Breast epithelium (tissue), 4 donors: ENCODE data around the gene HMGCS1. TPM values are rescaled to one million over a fixed set of nuclear protein-coding genes. Genes with fewer than 3 reads are reported as not detected.

Source experiments
- DNase-seq, 2 donors: peaks; one replicate each; pipeline ENCODE4 v3.0.0-alpha.2; 2019; ENCODE audit warnings: low spot score in 2 of 2
- H3K27ac ChIP-seq, 2 donors: fragments of 200-600 bp; sonication (generic) in 1 of 2; one replicate each; pipeline ENCODE4 v1.5.1; 2016 to 2019; ENCODE audit warnings: mild to moderate bottlenecking in 1 of 2
- H3K27me3 ChIP-seq, 2 donors: fragments of 200-600 bp; sonication (generic) in 1 of 2; one replicate each; pipeline versions ENCODE4 v1.5.1 to v1.6.0; 2017 to 2019; ENCODE audit warnings: control low read depth in 1 of 2, mild to moderate bottlenecking in 1 of 2
- H3K36me3 ChIP-seq: fragments of 200-600 bp; one replicate; pipeline ENCODE4 v1.5.1; 2019
- H3K4me1 ChIP-seq, 2 donors: fragments of 200-600 bp; sonication (generic); one replicate each; pipeline ENCODE4 v1.5.1; 2016 to 2019; ENCODE audit warnings: control low read depth in 1 of 2
- H3K4me3 ChIP-seq, 3 donors: fragments of 200-600 bp; sonication (generic); 1 replicate in 2 of 3; 2 replicates in 1 of 3; pipeline ENCODE4 v1.5.1; 2016 to 2019; ENCODE audit warnings: mild to moderate bottlenecking in 3 of 3, moderate library complexity in 2 of 3
- H3K9me3 ChIP-seq, 2 donors: fragments of 200-600 bp; sonication (generic) in 1 of 2; one replicate each; pipeline ENCODE4 v1.5.1; 2016 to 2019; ENCODE audit warnings: control low read depth in 1 of 2
- POLR2A ChIP-seq: fragments of 450-650 bp; IDR thresholded peaks from one replicate; pipeline ENCODE4 v1.6.1; 2016; ENCODE audit warnings: antibody characterized with exemption, mild to moderate bottlenecking, moderate library complexity
- POLR2AphosphoS5 ChIP-seq, 3 donors: sonication (generic); formaldehyde crosslinking; IDR thresholded peaks; one replicate each; pipeline ENCODE4 v1.6.1; 2017; ENCODE audit warnings: antibody characterized with exemption in 3 of 3
- intact Hi-C: fragments of 100-400 bp; cut with DNase I; formaldehyde crosslinking; loops from one replicate; pipeline ENCODE4 v1.15.1; 2023; ENCODE audit warnings: low total_unique reads
- total RNA-seq, 3 donors: library from RNA; depleted of rRNA; stranded (reverse); fragments of >200 nt; gene quantifications; one replicate each; pipeline ENCODE4 v1.1.0, GENCODE V29; 2016
- TF ChIP-seq, protein P1 (sequence below), 3 donors: fragments of 450-650 bp; IDR thresholded peaks; one replicate each; pipeline ENCODE4 v1.5.1; 2016 to 2017; ENCODE audit warnings: antibody characterized with exemption in 3 of 3, mild to moderate bottlenecking in 3 of 3, moderate library complexity in 3 of 3

Gene HMGCS1
- total RNA-seq, 3 donors from 2014 or later = 13.9 to 36.6 (median 26.5) TPM

DNA sequence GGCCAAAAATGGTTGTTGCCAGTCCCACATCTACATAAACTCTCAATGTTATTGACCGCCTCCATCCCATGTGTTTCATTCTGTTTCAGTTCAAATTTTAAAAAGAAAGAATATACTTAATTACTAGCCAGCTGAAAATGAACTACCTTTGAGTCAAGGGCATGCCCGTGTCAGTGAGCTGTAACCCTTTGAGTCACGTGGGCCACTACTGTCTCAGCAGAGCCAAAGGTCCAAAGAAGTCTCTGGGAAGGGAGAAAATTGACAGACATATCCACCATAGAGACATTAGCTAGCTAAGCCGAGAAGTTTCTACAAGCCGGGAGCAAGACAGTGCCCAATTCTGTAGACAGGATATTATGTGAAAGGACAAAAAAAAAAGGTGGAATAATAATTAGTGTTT lies 61.5 kb downstream of the HMGCS1 start:
- intact Hi-C loops = no loop called here
- TF ChIP-seq, protein P1, sequence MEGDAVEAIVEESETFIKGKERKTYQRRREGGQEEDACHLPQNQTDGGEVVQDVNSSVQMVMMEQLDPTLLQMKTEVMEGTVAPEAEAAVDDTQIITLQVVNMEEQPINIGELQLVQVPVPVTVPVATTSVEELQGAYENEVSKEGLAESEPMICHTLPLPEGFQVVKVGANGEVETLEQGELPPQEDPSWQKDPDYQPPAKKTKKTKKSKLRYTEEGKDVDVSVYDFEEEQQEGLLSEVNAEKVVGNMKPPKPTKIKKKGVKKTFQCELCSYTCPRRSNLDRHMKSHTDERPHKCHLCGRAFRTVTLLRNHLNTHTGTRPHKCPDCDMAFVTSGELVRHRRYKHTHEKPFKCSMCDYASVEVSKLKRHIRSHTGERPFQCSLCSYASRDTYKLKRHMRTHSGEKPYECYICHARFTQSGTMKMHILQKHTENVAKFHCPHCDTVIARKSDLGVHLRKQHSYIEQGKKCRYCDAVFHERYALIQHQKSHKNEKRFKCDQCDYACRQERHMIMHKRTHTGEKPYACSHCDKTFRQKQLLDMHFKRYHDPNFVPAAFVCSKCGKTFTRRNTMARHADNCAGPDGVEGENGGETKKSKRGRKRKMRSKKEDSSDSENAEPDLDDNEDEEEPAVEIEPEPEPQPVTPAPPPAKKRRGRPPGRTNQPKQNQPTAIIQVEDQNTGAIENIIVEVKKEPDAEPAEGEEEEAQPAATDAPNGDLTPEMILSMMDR (IDR thresholded peaks at IDR 0.05) = no peak
- TF ChIP-seq POLR2AphosphoS5 (IDR thresholded peaks at IDR 0.05) = no peak
- TF ChIP-seq POLR2A = no peak
- H3K4me3 ChIP-seq = no peak overlapping the region
- H3K4me1 ChIP-seq = no peaks in the 10 kb centered on the region
- H3K27me3 ChIP-seq = no peaks in the 10 kb centered on the region
- no peaks in the 10 kb centered on the region for H3K36me3 ChIP-seq
- H3K9me3 ChIP-seq = no peaks in the 10 kb centered on the region
- no peak for DNase-seq
- H3K27ac ChIP-seq = no peak overlapping the region

- intact Hi-C loops = no loop called here
- Histone ChIP-seq H3K27ac (no peak overlapping the region), H3K9me3 (no peaks in the 10 kb centered on the region), H3K27me3 (no peaks in the 10 kb centered on the region), H3K36me3 (no peaks in the 10 kb centered on the region), H3K4me3 (no peak overlapping the region), H3K4me1 (no peaks in the 10 kb centered on the region)
- no peak for DNase-seq
- no peak for TF ChIP-seq POLR2A
- TF ChIP-seq, protein P1 (IDR thresholded peaks at IDR 0.05) = no peak
- no peak for TF ChIP-seq POLR2AphosphoS5 (IDR thresholded peaks at IDR 0.05)
Measured at GRCh38 chr5:43245724-43246385, 67.4 kb downstream of the HMGCS1 start.

DNA sequence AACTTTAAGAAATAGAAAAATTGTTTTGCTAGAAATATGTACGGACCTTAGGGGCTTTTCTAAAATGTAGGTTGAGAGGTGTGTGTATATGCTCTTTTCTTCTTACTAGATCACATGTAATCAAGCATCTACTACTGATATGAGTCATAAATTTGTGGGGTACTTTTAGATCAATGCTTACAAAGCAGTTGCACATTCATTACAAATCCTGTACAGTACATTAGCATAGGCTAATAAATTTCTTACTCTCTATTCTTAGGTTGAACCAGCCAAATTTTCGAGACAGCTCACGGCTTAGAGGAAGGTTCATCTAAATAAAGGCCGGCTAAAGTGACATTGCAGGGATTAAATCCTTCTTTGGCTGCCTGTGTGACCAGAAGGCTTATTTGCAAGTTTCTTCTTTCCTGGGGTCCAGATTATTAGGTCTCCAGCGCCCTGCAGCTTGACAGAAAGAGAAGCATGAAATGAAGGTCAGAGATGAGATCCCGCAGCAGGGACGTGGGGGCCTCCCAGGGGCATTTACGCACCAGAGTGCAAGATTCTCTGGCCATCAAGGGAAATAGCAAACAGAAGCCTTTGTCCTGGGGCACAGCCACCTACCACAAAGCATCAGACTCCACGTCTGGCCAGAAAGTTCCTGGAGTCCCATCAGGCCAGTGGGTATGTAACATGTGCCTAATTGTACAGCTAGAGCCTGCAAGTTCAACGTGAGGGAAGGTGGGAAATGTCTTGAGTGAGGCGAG lies 68.2 kb downstream of the HMGCS1 start:
- H3K36me3 ChIP-seq = no peaks in the 10 kb centered on the region
- no peak overlapping the region for H3K27ac ChIP-seq
- no peaks in the 10 kb centered on the region for H3K9me3 ChIP-seq
- TF ChIP-seq, protein P1 (IDR thresholded peaks at IDR 0.05) = no peak
- TF ChIP-seq POLR2AphosphoS5 (IDR thresholded peaks at IDR 0.05) (no peak), POLR2A (no peak)
- no peak overlapping the region for H3K4me3 ChIP-seq
- H3K4me1 ChIP-seq = no peaks in the 10 kb centered on the region
- no peak for DNase-seq
- intact Hi-C loops = no loop called here
- H3K27me3 ChIP-seq = no peaks in the 10 kb centered on the region

DNA sequence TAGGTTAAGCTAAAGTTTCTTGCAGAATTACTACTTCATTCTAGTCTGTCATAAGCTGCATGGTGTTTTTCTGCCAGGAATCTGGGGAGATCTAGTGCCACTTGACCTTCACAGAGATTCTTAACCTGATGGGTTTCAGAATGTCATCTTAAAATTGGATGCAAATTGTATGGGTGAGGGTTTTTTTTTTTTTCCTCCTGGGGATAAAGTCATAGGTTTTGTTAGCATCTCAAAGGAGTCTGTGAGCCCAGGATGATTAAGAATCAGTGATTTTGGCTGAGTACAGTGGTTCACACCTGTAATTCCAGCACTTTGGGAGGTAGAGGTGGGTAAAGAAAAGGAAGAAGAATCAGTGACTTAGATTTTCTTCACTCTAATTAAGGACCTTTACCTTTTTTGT lies 69.9 kb downstream of the HMGCS1 start:
- no peak overlapping the region for H3K4me3 ChIP-seq
- H3K9me3 ChIP-seq = no peaks in the 10 kb centered on the region
- H3K4me1 ChIP-seq = no peaks in the 10 kb centered on the region
- DNase-seq = no peak
- intact Hi-C loops = no loop called here
- no peaks in the 10 kb centered on the region for H3K27me3 ChIP-seq
- TF ChIP-seq POLR2AphosphoS5 (IDR thresholded peaks at IDR 0.05) = no peak
- TF ChIP-seq POLR2A = no peak
- TF ChIP-seq, protein P1 (IDR thresholded peaks at IDR 0.05) = no peak
- H3K27ac ChIP-seq = no peak overlapping the region
- H3K36me3 ChIP-seq = no peaks in the 10 kb centered on the region

DNA sequence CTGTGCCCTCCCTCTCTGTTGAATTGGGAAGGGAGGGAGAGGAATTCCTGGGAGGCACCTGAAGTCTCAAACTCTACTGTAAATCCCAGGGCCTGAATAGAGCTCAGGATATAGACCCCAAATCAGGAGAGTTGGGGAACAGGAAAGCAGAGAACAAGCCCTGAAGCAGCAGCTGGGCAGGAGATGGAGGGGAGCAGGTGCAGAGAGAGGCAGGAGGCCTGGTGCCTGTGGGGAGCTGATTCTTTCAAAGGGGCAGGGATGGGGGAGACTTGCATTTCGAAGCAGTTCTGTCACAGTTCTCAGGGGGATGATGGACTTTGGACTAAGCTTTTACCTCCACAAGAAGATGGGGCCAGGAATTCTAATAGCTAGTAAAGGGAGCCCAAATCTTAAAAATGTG lies 71.0 kb downstream of the HMGCS1 start:
- no peak for DNase-seq
- H3K27ac ChIP-seq = no peak overlapping the region
- no peak overlapping the region for H3K4me3 ChIP-seq
- H3K4me1 ChIP-seq = no peaks in the 10 kb centered on the region
- no peaks in the 10 kb centered on the region for H3K9me3 ChIP-seq
- no peak for TF ChIP-seq POLR2AphosphoS5 (IDR thresholded peaks at IDR 0.05)
- TF ChIP-seq, protein P1 (IDR thresholded peaks at IDR 0.05) = no peak
- no peak for TF ChIP-seq POLR2A
- H3K36me3 ChIP-seq = no peaks in the 10 kb centered on the region
- no peaks in the 10 kb centered on the region for H3K27me3 ChIP-seq
- intact Hi-C loops = no loop called here
